Common myeloid progenitor, CD34-positive (primary cell): Measurements from ENCODE around the gene ZBTB4.

Source experiments
- CTCF ChIA-PET: fragments of 350-600 bp; sonication (Branson Sonifier 250); formaldehyde crosslinking; loops from one replicate; lab custom pipeline; 2021; ENCODE audit warnings: antibody characterized with exemption; lab: Charles Lee
- POLR2A ChIA-PET: fragments of 350-600 bp; sonication (Branson Sonifier 250); formaldehyde crosslinking; loops from one replicate; lab custom pipeline; 2021; ENCODE audit warnings: antibody characterized with exemption; lab: Charles Lee
- DNase-seq, 3 donors: peaks; one replicate each; pipeline versions ENCODE4 v3.0.0 to v3.0.0-alpha.2; 2013
- H3K27ac ChIP-seq, 2 experiments: 1 replicate in 1 of 2; 2 replicates in 1 of 2; pipeline ENCODE4 v1.7.0; 2013; ENCODE audit warnings: inconsistent platforms in 2 of 2, low read length in 2 of 2, mild to moderate bottlenecking in 2 of 2, low read depth in 1 of 2, moderate library complexity in 1 of 2; ENCODE audit not compliant: severe bottlenecking in 2 of 2, insufficient read depth in 1 of 2, poor library complexity in 1 of 2
- H3K27me3 ChIP-seq, 5 experiments: replicated peaks in 2 of 5; 1 replicate in 3 of 5; 2 replicates in 2 of 5; pipeline versions ENCODE4 v1.6.1 to v1.7.0; 2013; ENCODE audit warnings: low read length in 4 of 5, mild to moderate bottlenecking in 2 of 5, moderate library complexity in 2 of 5, inconsistent platforms in 1 of 5; ENCODE audit not compliant: insufficient read depth in 5 of 5, control insufficient read depth in 4 of 5
- H3K36me3 ChIP-seq, 4 experiments: 1 replicate in 2 of 4; 2 replicates in 2 of 4; pipeline versions ENCODE4 v1.6.1 to v1.7.0; 2013; ENCODE audit warnings: low read length in 3 of 4, control low read depth in 1 of 4, mild to moderate bottlenecking in 1 of 4; ENCODE audit not compliant: control insufficient read depth in 4 of 4, insufficient read depth in 4 of 4
- H3K4me1 ChIP-seq, 4 experiments: 1 replicate in 3 of 4; 2 replicates in 1 of 4; pipeline versions ENCODE4 v1.6.1 to v1.7.1; 2013; ENCODE audit warnings: low read length in 3 of 4, mild to moderate bottlenecking in 3 of 4, control low read depth in 1 of 4, inconsistent platforms in 1 of 4, moderate library complexity in 1 of 4; ENCODE audit not compliant: control insufficient read depth in 4 of 4, insufficient read depth in 4 of 4; ENCODE audit errors: control extremely low read depth in 1 of 4
- H3K4me3 ChIP-seq, 7 experiments: 1 replicate in 4 of 7; 2 replicates in 3 of 7; pipeline versions ENCODE4 v1.5.1 to v1.7.0; 2013; ENCODE audit warnings: mild to moderate bottlenecking in 7 of 7, low read length in 6 of 7, moderate library complexity in 6 of 7, inconsistent platforms in 2 of 7, low read depth in 2 of 7, control low read depth in 1 of 7; ENCODE audit not compliant: insufficient read depth in 4 of 7, control insufficient read depth in 1 of 7; ENCODE audit errors: extremely low read depth in 1 of 7
- H3K9me3 ChIP-seq, 5 experiments: 1 replicate in 4 of 5; 2 replicates in 1 of 5; pipeline versions ENCODE4 v1.6.1 to v1.7.1; 2013; ENCODE audit warnings: low read length in 4 of 5, mild to moderate bottlenecking in 2 of 5, inconsistent platforms in 1 of 5, low read depth in 1 of 5, moderate library complexity in 1 of 5; ENCODE audit not compliant: control insufficient read depth in 4 of 5, insufficient read depth in 2 of 5; ENCODE audit errors: control extremely low read depth in 1 of 5
- WGBS: methylation state at CpG from one replicate; pipeline ENCODE4 v1.1.5; 2013; ENCODE audit not compliant: insufficient coverage; 5-methylcytosine and 5-hydroxymethylcytosine counted together

Gene ZBTB4

DNA sequence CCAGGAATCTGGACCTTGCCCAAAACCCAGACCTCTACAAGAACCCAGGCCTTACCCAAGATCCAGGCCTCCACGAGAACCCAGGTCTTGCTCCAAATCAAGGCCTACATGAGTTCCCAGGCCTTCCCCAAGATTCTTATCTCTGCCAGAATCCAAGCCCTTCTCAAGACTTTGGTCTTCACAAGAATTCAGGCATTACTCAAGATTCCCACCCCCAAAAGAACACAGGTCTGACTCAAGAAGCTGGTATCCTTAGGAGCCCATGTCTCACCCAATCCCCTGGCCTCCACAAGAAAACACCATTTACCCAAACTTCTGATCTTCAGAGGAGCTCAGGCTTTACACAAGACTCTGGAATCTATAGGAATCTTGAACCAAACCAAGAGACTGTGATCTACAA lies 48.2 kb downstream of the ZBTB4 start:
- Histone ChIP-seq H3K27me3 (no peaks in the 10 kb centered on the region), H3K4me3 (no peak overlapping the region), H3K36me3 (no peaks in the 10 kb centered on the region), H3K4me1 (peaks cover 0 to 11% (median 9%) of the 10 kb centered on the region in 4 experiments), H3K9me3 (no peaks in the 10 kb centered on the region), H3K27ac (no peak overlapping the region)
- 100% methylated on average over 1 of the region's 1 CpG for WGBS
- ChIA-PET POLR2A (no interaction called here), CTCF (interaction anchor here (3.0 kb wide), 1 partner anchor 28 kb away, joined by 7 read pairs; the partner anchor contains the start of gene TMEM256)
- no peak for DNase-seq

DNA sequence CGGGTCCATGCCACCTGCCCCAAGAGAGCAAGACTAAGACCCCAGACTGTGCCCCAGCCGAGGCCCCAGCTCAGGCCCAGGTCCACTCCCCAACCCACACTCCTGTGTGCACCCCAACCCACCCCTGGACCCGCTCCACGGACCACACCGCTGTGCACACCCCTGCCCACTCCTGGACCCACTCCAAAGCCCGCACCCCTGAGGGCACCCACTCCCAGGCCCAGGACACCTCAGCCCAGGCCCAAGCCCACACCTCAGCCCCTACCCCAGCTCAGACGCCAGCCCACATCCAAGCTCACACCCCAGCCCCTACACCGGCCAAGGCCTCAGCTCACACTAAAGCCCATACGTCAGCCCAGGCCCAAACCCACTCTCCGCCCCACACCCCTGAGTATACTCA lies 49.7 kb downstream of the ZBTB4 start:
- Histone ChIP-seq H3K27ac (no peak overlapping the region), H3K36me3 (no peaks in the 10 kb centered on the region), H3K27me3 (no peaks in the 10 kb centered on the region), H3K9me3 (no peaks in the 10 kb centered on the region), H3K4me3 (no peak overlapping the region), H3K4me1 (no peaks in the 10 kb centered on the region)
- POLR2A ChIA-PET: no interaction called here
- DNase-seq: no peak
- WGBS: 100% methylated on average over 7 of the region's 10 CpGs
- CTCF ChIA-PET: interaction anchor here (3.0 kb wide), 1 partner anchor 26 kb away, joined by 7 read pairs; the partner anchor contains the start of gene TMEM256

GRCh38 chr17:7428557-7428956 lies 50.9 kb downstream of the ZBTB4 start, which contains the start of gene SPEM3:
Gene SPEM3 (plus strand): TSS chr17:7428857. CDS start chr17:7428903, 46 bp downstream.
- Histone ChIP-seq H3K27me3 (no peaks in the 10 kb centered on the region), H3K4me1 (no peaks in the 10 kb centered on the region), H3K27ac (no peak within 1 kb of the TSS), H3K4me3 (no peak within 1 kb of the TSS), H3K36me3 (no peaks in the 10 kb centered on the region), H3K9me3 (no peaks in the 10 kb centered on the region)
- WGBS: 89% methylated on average over 5 of the region's 5 CpGs
- POLR2A ChIA-PET: no interaction called here
- CTCF ChIA-PET: no interaction called here
- DNase-seq: no peak

- Histone ChIP-seq H3K4me3 (no peak overlapping the region), H3K9me3 (no peaks in the 10 kb centered on the region)
- POLR2A ChIA-PET: no interaction called here
Measured at GRCh38 chr17:7427549-7427948, 51.9 kb downstream of the ZBTB4 start.

DNA sequence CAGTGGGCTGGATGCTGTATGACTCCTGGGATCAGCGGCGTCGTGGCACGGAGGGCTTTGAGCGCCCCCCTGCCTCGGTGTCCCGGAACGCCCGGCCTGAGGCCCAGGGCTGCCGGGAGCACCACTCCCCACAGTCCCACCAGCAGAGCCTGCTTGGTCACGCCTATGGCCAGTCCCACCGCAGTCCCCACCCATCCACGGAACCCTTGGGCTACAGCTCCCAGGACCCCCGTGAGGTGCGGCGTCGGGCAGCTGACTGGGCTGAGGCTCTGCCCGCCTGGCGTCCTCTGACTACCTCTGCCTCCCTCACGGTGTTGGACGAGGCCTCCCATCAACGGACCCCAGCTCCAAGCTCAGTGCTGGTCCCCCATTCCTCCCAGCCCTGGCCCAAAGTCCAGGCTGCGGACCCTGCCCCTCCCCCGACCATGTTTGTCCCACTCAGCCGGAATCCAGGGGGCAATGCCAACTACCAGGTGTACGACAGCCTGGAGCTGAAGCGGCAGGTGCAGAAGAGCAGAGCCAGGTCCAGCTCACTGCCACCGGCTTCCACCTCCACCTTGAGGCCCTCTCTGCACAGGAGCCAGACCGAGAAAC lies 52.4 kb downstream of the ZBTB4 start:
- Histone ChIP-seq H3K36me3 (no peaks in the 10 kb centered on the region), H3K9me3 (no peaks in the 10 kb centered on the region), H3K27me3 (no peaks in the 10 kb centered on the region), H3K4me3 (no peak overlapping the region), H3K27ac (no peak overlapping the region), H3K4me1 (no peaks in the 10 kb centered on the region)
- ChIA-PET POLR2A (no interaction called here), CTCF (no interaction called here)
- WGBS: 98% methylated on average over 23 of the region's 29 CpGs
- no peak for DNase-seq

More at GRCh38 chr17:7427549-7427948, 51.9 kb downstream of the ZBTB4 start:
- no peaks in the 10 kb centered on the region for H3K36me3 ChIP-seq
- H3K27me3 ChIP-seq: no peaks in the 10 kb centered on the region
- WGBS: 100% methylated on average over 4 of the region's 7 CpGs
- H3K27ac ChIP-seq: no peak overlapping the region
- CTCF ChIA-PET: no interaction called here
- DNase-seq: no peak
- no peaks in the 10 kb centered on the region for H3K4me1 ChIP-seq

DNA sequence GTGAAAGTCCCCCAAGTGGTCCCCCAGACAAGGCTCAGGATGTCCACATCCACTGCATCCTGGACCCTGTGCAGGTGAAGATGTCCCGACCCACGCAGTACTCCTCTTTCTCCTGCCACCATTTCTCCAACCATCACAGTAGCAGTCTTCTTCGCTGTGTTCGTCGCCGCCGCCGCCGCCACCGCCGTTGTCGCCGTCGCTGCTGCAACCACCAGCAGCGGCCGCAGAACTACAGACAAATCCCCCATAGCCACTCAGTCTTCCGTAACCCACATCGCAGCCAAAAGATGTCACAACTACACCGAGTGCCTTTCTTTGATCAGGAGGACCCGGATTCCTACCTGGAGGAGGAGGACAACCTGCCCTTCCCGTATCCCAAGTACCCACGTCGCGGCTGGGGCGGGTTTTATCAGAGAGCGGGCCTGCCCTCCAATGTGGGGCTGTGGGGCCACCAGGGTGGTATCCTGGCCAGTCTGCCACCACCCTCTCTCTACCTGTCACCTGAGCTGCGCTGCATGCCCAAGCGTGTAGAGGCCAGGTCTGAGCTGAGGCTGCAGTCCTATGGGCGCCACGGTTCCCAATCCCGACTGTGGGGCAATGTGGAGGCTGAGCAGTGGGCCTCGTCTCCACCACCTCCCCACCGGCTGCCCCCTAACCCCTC lies 53.1 kb downstream of the ZBTB4 start:
- H3K36me3 ChIP-seq: no peaks in the 10 kb centered on the region
- H3K27ac ChIP-seq: no peak overlapping the region
- CTCF ChIA-PET: interaction anchor here (1.7 to 1.9 kb wide), 2 partner anchors 10 to 73 kb away, joined by 4 to 12 read pairs; partner anchors contain the start of gene TMEM102
- H3K27me3 ChIP-seq: no peaks in the 10 kb centered on the region
- H3K9me3 ChIP-seq: no peaks in the 10 kb centered on the region
- WGBS: 99% methylated on average over 20 of the region's 33 CpGs
- no peaks in the 10 kb centered on the region for H3K4me1 ChIP-seq
- POLR2A ChIA-PET: no interaction called here
- no peak for DNase-seq
- H3K4me3 ChIP-seq: no peak overlapping the region

DNA sequence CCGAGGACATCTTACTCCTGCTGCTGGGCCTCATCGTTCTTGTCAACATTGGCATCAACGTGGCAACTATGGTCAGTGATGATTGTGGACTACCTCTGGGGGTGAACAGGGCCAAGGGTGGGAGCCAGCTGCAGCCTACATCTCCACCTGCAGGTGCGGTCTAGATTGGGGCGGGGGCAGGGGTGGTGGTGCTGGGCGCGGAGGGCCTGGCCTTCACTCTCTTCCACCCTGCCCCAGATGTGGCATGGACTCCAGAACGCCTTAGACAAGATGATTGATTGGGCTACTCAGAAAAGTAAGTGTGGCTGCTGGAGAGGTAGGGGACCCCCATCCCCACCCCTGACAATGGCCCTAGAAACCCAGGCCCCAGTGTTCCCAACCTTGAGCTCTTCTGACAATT lies 53.7 kb downstream of the ZBTB4 start:
- Histone ChIP-seq H3K4me3 (no peak overlapping the region), H3K27me3 (no peaks in the 10 kb centered on the region), H3K27ac (no peak overlapping the region), H3K9me3 (no peaks in the 10 kb centered on the region), H3K36me3 (no peaks in the 10 kb centered on the region), H3K4me1 (no peaks in the 10 kb centered on the region)
- ChIA-PET POLR2A (no interaction called here), CTCF (interaction anchor here (0.7 to 1.9 kb wide), 5 partner anchors 10 to 72 kb away, joined by 3 to 12 read pairs (median 3); partner anchors contain the start of gene TMEM102)
- WGBS: 91% methylated on average over 4 of the region's 8 CpGs
- DNase-seq: no peak
